ENCODE data around the gene SALL1.

The SALL1 gene

DNA sequence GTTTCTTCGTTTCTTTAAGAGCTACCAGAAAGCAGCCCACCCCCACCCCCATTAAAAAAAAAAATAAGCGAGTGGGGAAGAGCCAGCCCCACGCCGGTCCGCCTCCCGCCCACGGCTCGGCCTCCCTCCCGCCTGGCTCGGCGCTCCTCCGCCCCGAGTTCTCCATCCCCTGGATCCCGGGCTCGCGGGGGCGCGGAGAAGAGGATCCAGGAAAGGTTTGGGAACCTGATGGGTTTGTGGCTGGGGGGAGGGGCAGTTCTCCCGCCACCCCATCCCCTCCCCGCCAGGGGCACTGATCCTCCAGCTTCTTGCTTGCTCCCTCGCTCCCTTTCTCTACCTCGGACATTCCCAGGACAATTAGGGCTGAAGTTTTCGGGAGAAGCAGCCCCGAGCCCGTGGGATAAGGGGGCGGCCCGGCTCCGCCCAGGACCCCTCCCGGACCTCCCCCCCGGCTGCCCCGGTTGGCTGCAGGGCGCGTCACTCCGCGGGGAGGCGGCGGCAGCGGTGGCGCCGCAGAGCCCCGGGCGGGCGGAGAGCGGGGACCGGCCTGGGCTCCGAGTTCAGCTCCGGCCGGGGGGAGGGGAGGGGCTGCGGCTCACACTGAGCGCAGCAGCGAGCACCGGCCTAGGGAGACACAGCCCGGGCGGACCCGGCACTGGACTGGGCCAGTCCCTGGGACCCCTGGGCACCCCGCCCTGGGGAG, 1.0 kb upstream of the SALL1 start:
- no peak overlapping the region for H2AFZ ChIP-seq (ENCODE audit: low read length)
- no peak for DNase-seq

DNA sequence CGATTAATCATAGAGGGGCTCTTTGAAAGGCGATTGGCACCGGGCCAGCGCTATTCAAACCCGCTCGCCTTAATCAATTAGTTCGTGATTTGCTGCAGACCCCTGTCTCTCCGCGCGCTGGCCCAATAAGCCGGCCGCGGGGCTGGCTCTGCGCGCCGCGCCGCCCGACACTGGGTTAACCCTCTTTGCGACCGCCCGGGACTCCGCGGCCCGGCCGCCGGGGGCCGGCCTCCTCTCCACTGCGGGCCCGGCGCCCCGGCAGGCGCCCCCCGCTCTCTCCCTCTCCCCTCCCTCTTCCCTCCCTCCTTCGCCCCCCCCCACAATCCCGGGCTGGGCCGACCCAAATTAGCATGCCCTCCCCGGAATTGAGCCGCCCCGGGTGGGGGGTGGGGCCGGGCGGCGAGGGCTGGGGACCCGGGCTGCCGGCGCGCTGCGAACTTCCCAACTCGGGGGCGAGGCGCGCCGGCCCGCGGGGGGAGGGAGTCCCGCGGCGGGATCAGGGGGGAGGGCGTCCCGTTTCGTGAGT, 428 bp upstream of the SALL1 start:
- Histone ChIP-seq H3K9me3 (replicated peaks; ENCODE audit: insufficient read depth, low read length) (no peaks in the 10 kb centered on the region), H3K27ac (ENCODE audit: low read length) (no peak overlapping the region), H3F3A (ENCODE audit: insufficient read depth, low read length) (no peaks in the 10 kb centered on the region), H3K36me3 (replicated peaks; ENCODE audit: insufficient read depth, low read length) (no peaks in the 10 kb centered on the region), H3K27me3 (replicated peaks; ENCODE audit: insufficient read depth, low read length) (no peaks in the 10 kb centered on the region; the same call in 1 of the 2 replicates), H2AFZ (ENCODE audit: low read length) (no peak overlapping the region), H3K9me2 (replicated peaks; ENCODE audit: insufficient read depth, low read length) (no peaks in the 10 kb centered on the region), H4K20me1 (ENCODE audit: insufficient read depth, low read length) (no peaks in the 10 kb centered on the region), H3K4me2 (ENCODE audit: low read depth, low read length) (no peak overlapping the region), H3K79me2 (ENCODE audit: low read length) (no peaks in the 10 kb centered on the region), H3K4me1 (ENCODE audit: low read length) (no peaks in the 10 kb centered on the region), H3K9ac (ENCODE audit: low read length) (no peak overlapping the region), H3K4me3 (ENCODE audit: low read length) (no peak overlapping the region)
- TF ChIP-seq EZH2 (optimal IDR thresholded peaks at IDR 0.05; ENCODE audit: low read depth, low read length) (no peak), EZH2phosphoT487 (IDR thresholded peaks at IDR 0.05; ENCODE audit: low read length) (no peak)
- TF ChIP-seq, protein P1, sequence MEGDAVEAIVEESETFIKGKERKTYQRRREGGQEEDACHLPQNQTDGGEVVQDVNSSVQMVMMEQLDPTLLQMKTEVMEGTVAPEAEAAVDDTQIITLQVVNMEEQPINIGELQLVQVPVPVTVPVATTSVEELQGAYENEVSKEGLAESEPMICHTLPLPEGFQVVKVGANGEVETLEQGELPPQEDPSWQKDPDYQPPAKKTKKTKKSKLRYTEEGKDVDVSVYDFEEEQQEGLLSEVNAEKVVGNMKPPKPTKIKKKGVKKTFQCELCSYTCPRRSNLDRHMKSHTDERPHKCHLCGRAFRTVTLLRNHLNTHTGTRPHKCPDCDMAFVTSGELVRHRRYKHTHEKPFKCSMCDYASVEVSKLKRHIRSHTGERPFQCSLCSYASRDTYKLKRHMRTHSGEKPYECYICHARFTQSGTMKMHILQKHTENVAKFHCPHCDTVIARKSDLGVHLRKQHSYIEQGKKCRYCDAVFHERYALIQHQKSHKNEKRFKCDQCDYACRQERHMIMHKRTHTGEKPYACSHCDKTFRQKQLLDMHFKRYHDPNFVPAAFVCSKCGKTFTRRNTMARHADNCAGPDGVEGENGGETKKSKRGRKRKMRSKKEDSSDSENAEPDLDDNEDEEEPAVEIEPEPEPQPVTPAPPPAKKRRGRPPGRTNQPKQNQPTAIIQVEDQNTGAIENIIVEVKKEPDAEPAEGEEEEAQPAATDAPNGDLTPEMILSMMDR (IDR thresholded peaks at IDR 0.05; ENCODE audit: low read length) = no peak
- no peak for DNase-seq

More for the DNA sequence above, 1.0 kb upstream of the SALL1 start:
- no peaks in the 10 kb centered on the region for H3K9me3 ChIP-seq (replicated peaks; ENCODE audit: insufficient read depth, low read length)
- TF ChIP-seq EZH2 (optimal IDR thresholded peaks at IDR 0.05; ENCODE audit: low read depth, low read length) (no peak), EZH2phosphoT487 (IDR thresholded peaks at IDR 0.05; ENCODE audit: low read length) (no peak)
- TF ChIP-seq, protein P1 (IDR thresholded peaks at IDR 0.05; ENCODE audit: low read length) = no peak
- H3K79me2 ChIP-seq (ENCODE audit: low read length) = no peaks in the 10 kb centered on the region
- H3K27ac ChIP-seq (ENCODE audit: low read length) = no peak overlapping the region
- H3K9me2 ChIP-seq (replicated peaks; ENCODE audit: insufficient read depth, low read length) = no peaks in the 10 kb centered on the region
- no peak overlapping the region for H3K4me3 ChIP-seq (ENCODE audit: low read length)
- H3F3A ChIP-seq (ENCODE audit: insufficient read depth, low read length) = no peaks in the 10 kb centered on the region
- H3K36me3 ChIP-seq (replicated peaks; ENCODE audit: insufficient read depth, low read length) = no peaks in the 10 kb centered on the region
- H3K9ac ChIP-seq (ENCODE audit: low read length) = no peak overlapping the region
- H3K4me1 ChIP-seq (ENCODE audit: low read length) = no peaks in the 10 kb centered on the region
- H3K27me3 ChIP-seq (replicated peaks; ENCODE audit: insufficient read depth, low read length) = no peaks in the 10 kb centered on the region; the same call in 1 of the 2 replicates
- no peaks in the 10 kb centered on the region for H4K20me1 ChIP-seq (ENCODE audit: insufficient read depth, low read length)
- H3K4me2 ChIP-seq (ENCODE audit: low read depth, low read length) = no peak overlapping the region

DNA sequence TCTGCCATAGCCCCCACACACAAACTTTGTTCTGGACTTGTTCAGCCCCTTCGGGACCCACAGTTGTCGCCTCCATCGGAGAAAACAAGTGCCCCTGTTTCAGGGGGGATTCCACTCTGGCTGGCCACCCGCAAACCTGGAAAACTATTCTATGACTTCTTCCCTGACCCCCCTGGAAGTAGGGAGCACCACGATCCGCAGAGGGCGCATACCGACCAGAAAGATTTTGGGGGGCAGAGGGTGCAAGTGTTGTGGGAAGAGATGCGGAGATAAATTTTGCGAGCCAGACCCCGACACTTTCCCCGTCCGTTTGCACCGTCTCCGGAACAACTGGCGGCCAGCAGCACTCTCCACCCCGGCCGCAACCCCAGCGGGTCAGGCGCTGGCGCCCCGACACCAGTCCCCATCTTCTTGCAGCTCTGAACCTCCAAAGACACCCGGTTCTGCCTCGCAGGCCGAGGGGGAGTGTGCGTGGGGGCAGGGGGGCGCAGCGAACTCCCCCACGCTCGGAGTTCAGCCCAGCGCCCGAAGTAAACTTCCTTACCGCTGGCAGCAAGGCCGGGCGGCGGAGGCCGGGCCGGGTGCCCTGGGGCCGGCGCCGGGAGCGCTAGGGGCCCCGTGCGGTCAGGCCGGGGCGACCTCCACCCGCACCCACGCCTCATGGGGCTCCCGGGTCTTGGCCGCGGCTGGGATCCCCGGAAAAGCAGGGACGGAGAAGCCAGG, 744 bp downstream of the SALL1 start:
- Histone ChIP-seq H3K4me1 (ENCODE audit: low read length) (no peaks in the 10 kb centered on the region), H3F3A (ENCODE audit: insufficient read depth, low read length) (no peaks in the 10 kb centered on the region), H3K27ac (ENCODE audit: low read length) (no peak overlapping the region), H3K4me2 (ENCODE audit: low read depth, low read length) (no peak overlapping the region), H3K27me3 (replicated peaks; ENCODE audit: insufficient read depth, low read length) (no peaks in the 10 kb centered on the region), H3K9me3 (replicated peaks; ENCODE audit: insufficient read depth, low read length) (no peaks in the 10 kb centered on the region), H3K4me3 (ENCODE audit: low read length) (no peak overlapping the region), H2AFZ (ENCODE audit: low read length) (no peak overlapping the region), H3K9me2 (replicated peaks; ENCODE audit: insufficient read depth, low read length) (no peaks in the 10 kb centered on the region), H3K79me2 (ENCODE audit: low read length) (no peaks in the 10 kb centered on the region), H4K20me1 (ENCODE audit: insufficient read depth, low read length) (no peaks in the 10 kb centered on the region), H3K36me3 (replicated peaks; ENCODE audit: insufficient read depth, low read length) (no peaks in the 10 kb centered on the region), H3K9ac (ENCODE audit: low read length) (no peak overlapping the region)
- DNase-seq = no peak
- TF ChIP-seq EZH2 (optimal IDR thresholded peaks at IDR 0.05; ENCODE audit: low read depth, low read length) = no peak

All from MM.1S (cell line).